OCI-LY7 (cell line): ENCODE data around the gene KAZN. TPM values are rescaled to one million over a fixed set of nuclear protein-coding genes. Genes with fewer than 3 reads are reported as not detected.

Experiments
- BruUV-seq: library from RNA; stranded (reverse); fragments of 400-500 nt; replicated peaks from 2 replicates; lab custom pipeline; 2021; lab: Mats Ljungman, UMichigan
- CTCF ChIA-PET: fragments of 300-600 bp; sonication (Branson Sonifier 250); formaldehyde crosslinking; loops from one replicate; lab custom pipeline; 2022; ENCODE audit warnings: antibody characterized with exemption; ENCODE audit not compliant: unreplicated experiment; lab: Charles Lee
- POLR2A ChIA-PET: fragments of 300-600 bp; sonication (Branson Sonifier 250); formaldehyde crosslinking; loops from one replicate; lab custom pipeline; 2022; ENCODE audit warnings: antibody characterized with exemption; lab: Charles Lee
- DNase-seq: peaks from one replicate; pipeline ENCODE4 v3.0.0-alpha.2; 2015; ENCODE audit warnings: low spot score
- H2AFZ ChIP-seq: fragments of 200-600 bp; sonication (generic), shearing (Covaris generic); 2 replicates; pipeline ENCODE4 v1.6.1; 2014; ENCODE audit warnings: mild to moderate bottlenecking, antibody characterized with exemption, low read length, moderate library complexity
- H3K27ac ChIP-seq: fragments of 200-600 bp; sonication (generic); 2 replicates; pipeline ENCODE4 v1.5.1; 2014; ENCODE audit warnings: mixed run types, low read depth, mild to moderate bottlenecking, moderate library complexity, low read length, inconsistent platforms; ENCODE audit not compliant: poor library complexity, severe bottlenecking
- H3K36me3 ChIP-seq: fragments of 200-600 bp; sonication (generic); 2 replicates; pipeline ENCODE4 v1.6.1; 2014; ENCODE audit warnings: mild to moderate bottlenecking, antibody characterized with exemption, low read length, moderate library complexity, mixed read lengths; ENCODE audit not compliant: insufficient read depth
- H3K4me1 ChIP-seq: fragments of 200-600 bp; sonication (generic); 2 replicates; pipeline ENCODE4 v1.5.1; 2014; ENCODE audit warnings: mild to moderate bottlenecking, low read length; ENCODE audit not compliant: insufficient read depth, poor library complexity, severe bottlenecking
- H3K4me2 ChIP-seq: fragments of 200-600 bp; sonication (generic); 2 replicates; pipeline ENCODE4 v1.6.1; 2014; ENCODE audit warnings: mild to moderate bottlenecking, low read length
- H3K4me3 ChIP-seq: fragments of 200-600 bp; sonication (generic); 2 replicates; pipeline ENCODE4 v1.5.1; 2014; ENCODE audit warnings: mild to moderate bottlenecking, low read depth, low read length; ENCODE audit not compliant: poor library complexity, severe bottlenecking
- H3K79me2 ChIP-seq: fragments of 200-600 bp; sonication (generic); 2 replicates; pipeline ENCODE4 v1.6.1; 2016; ENCODE audit warnings: low read depth, mild to moderate bottlenecking, low read length, moderate library complexity, mixed read lengths; ENCODE audit not compliant: insufficient read depth
- H3K9me2 ChIP-seq: fragments of 200-600 bp; sonication (generic); 2 replicates; pipeline ENCODE4 v1.6.1; 2016; ENCODE audit warnings: mild to moderate bottlenecking, low read length, mixed read lengths; ENCODE audit not compliant: insufficient read depth
- H3K9me3 ChIP-seq: fragments of 200-600 bp; sonication (generic); 2 replicates; pipeline ENCODE4 v1.6.1; 2014; ENCODE audit warnings: mild to moderate bottlenecking, mixed run types, low read length, mixed read lengths
- H4K20me1 ChIP-seq: fragments of 200-600 bp; sonication (generic); 2 replicates; pipeline ENCODE4 v1.6.1; 2014; ENCODE audit warnings: mild to moderate bottlenecking, antibody characterized with exemption, low read length, moderate library complexity, mixed read lengths; ENCODE audit not compliant: insufficient read depth
- EZH2phosphoT487 ChIP-seq: fragments of 200-600 bp; sonication (generic); IDR thresholded peaks from 2 replicates; pipeline ENCODE4 v1.6.1; 2018; ENCODE audit warnings: low read depth, borderline replicate concordance, mild to moderate bottlenecking, mixed run types, antibody characterized with exemption, low read length, moderate library complexity, mixed read lengths
- intact Hi-C: fragments of 100-400 bp; cut with micrococcal nuclease; formaldehyde crosslinking; loops from one replicate; pipeline ENCODE4 v1.10.0; 2022; ENCODE audit not compliant: unreplicated experiment
- total RNA-seq, 2 experiments: library from RNA; depleted of rRNA in 1 of 2; stranded (reverse); fragments of >200 nt in 1 of 2; shearing (Covaris generic) in 1 of 2; gene quantifications; 2 replicates each; pipeline ENCODE4 v1.2.3, GENCODE V29; 2014 to 2022
- TF ChIP-seq, protein P1 (sequence below): fragments of 200-600 bp; sonication (generic); conservative IDR thresholded peaks from 2 replicates; pipeline ENCODE4 v1.5.1; 2014; ENCODE audit warnings: mild to moderate bottlenecking, antibody characterized with exemption, low read length, moderate library complexity, mixed read lengths

Gene KAZN
- total RNA-seq, 2 experiments from 2014 or later = 0.40 to 2.4 TPM

GRCh38 chr1:15046487-15047165 lies 448.1 kb downstream of the KAZN start:
- Histone ChIP-seq H3K4me3 (no peak overlapping the region), H2AFZ (no peak overlapping the region), H3K27ac (no peak overlapping the region), H3K4me1 (no peaks in the 10 kb centered on the region), H3K9me2 (no peaks in the 10 kb centered on the region), H4K20me1 (no peaks in the 10 kb centered on the region), H3K9me3 (no peaks in the 10 kb centered on the region), H3K36me3 (no peaks in the 10 kb centered on the region), H3K79me2 (no peaks in the 10 kb centered on the region), H3K4me2 (no peak overlapping the region)
- CTCF ChIA-PET = no interaction called here
- BruUV-seq = no TSS peak
- intact Hi-C loops = loop anchor here (5.0 to 10.0 kb wide), 3 partner anchors 439 to 932 kb away; no protein-coding TSS in a partner anchor
- peak; percentile 72 for DNase-seq
- POLR2A ChIA-PET = interaction anchor here (0.5 kb wide), 1 partner anchor 1341 kb away, joined by 3 read pairs; no protein-coding TSS in a partner anchor
- TF ChIP-seq, protein P1, sequence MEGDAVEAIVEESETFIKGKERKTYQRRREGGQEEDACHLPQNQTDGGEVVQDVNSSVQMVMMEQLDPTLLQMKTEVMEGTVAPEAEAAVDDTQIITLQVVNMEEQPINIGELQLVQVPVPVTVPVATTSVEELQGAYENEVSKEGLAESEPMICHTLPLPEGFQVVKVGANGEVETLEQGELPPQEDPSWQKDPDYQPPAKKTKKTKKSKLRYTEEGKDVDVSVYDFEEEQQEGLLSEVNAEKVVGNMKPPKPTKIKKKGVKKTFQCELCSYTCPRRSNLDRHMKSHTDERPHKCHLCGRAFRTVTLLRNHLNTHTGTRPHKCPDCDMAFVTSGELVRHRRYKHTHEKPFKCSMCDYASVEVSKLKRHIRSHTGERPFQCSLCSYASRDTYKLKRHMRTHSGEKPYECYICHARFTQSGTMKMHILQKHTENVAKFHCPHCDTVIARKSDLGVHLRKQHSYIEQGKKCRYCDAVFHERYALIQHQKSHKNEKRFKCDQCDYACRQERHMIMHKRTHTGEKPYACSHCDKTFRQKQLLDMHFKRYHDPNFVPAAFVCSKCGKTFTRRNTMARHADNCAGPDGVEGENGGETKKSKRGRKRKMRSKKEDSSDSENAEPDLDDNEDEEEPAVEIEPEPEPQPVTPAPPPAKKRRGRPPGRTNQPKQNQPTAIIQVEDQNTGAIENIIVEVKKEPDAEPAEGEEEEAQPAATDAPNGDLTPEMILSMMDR = peak; percentile 91
- no peak for TF ChIP-seq EZH2phosphoT487

DNA sequence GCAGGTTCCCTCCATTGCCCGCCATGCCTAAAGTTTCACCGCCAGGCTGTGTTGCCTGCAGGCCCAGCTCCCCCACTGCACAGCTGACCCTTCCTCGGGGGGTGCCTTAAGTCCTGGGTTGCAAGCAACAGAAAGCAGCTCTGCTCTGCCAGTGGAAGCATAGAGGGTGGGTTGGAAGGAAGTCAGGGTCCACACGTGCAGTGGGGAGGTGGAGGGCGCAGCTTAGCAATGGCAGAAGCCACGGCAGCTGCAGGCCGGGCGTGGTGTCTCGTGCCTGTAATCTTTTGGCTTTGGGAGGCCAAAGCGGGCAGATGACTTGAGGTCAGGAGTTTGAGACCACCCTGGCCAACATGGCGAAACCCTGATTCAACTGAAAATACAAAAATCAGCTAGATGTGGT lies 448.8 kb downstream of the KAZN start:
- no peaks in the 10 kb centered on the region for H4K20me1 ChIP-seq
- intact Hi-C loops = loop anchor here (5.0 to 10.0 kb wide), 3 partner anchors 440 to 932 kb away; no protein-coding TSS in a partner anchor
- no peak overlapping the region for H3K4me2 ChIP-seq
- no peak overlapping the region for H3K27ac ChIP-seq
- DNase-seq = no peak
- H3K4me1 ChIP-seq = no peaks in the 10 kb centered on the region
- no peaks in the 10 kb centered on the region for H3K9me2 ChIP-seq
- POLR2A ChIA-PET = no interaction called here
- H3K9me3 ChIP-seq = no peaks in the 10 kb centered on the region
- no TSS peak for BruUV-seq
- CTCF ChIA-PET = no interaction called here
- H3K79me2 ChIP-seq = no peaks in the 10 kb centered on the region
- TF ChIP-seq EZH2phosphoT487 = no peak
- TF ChIP-seq, protein P1 = no peak
- H3K36me3 ChIP-seq = no peaks in the 10 kb centered on the region
- H3K4me3 ChIP-seq = no peak overlapping the region
- no peak overlapping the region for H2AFZ ChIP-seq

- H2AFZ ChIP-seq = no peak overlapping the region
- H3K9me3 ChIP-seq = no peaks in the 10 kb centered on the region
- BruUV-seq = no TSS peak
- H3K36me3 ChIP-seq = no peaks in the 10 kb centered on the region
- no peaks in the 10 kb centered on the region for H4K20me1 ChIP-seq
- intact Hi-C loops = loop anchor here (5.0 to 10.0 kb wide), 3 partner anchors 441 to 934 kb away; no protein-coding TSS in a partner anchor
- no peaks in the 10 kb centered on the region for H3K4me1 ChIP-seq
- CTCF ChIA-PET = no interaction called here
- no peak overlapping the region for H3K4me3 ChIP-seq
- POLR2A ChIA-PET = no interaction called here
- H3K4me2 ChIP-seq = no peak overlapping the region
- no peak for DNase-seq
- H3K9me2 ChIP-seq = no peaks in the 10 kb centered on the region
- H3K27ac ChIP-seq = no peak overlapping the region
- no peaks in the 10 kb centered on the region for H3K79me2 ChIP-seq
- TF ChIP-seq, protein P1 = no peak
- TF ChIP-seq EZH2phosphoT487 = no peak
Observed at GRCh38 chr1:15048437-15048980, 450.0 kb downstream of the KAZN start.
